ENCODE measurements around the gene PLAAT2.
"Not testable (repeated sequence)": the region's sequence is repeated elsewhere in the genome, so short reads cannot be mapped to it uniquely, and the experiment has no call there.

PLAAT2 gene

GRCh38 chr11:63549411-63549810 is 13.8 kb downstream of the PLAAT2 start:
- no peak for DNase-seq (ENCODE audit: low spot score)

- DNase-seq (ENCODE audit: low spot score) = no peak
Observed at GRCh38 chr11:63548178-63548577, 15.0 kb downstream of the PLAAT2 start.

GRCh38 chr11:63547061-63547460 is 16.1 kb downstream of the PLAAT2 start:
- DNase-seq (ENCODE audit: low spot score) = no peak

- no peak for DNase-seq (ENCODE audit: low spot score)
Observed at GRCh38 chr11:63543711-63544110, 19.5 kb downstream of the PLAAT2 start.

GRCh38 chr11:63542506-63542905 is 20.7 kb downstream of the PLAAT2 start:
- DNase-seq (ENCODE audit: low spot score) = not testable (repeated sequence)

- no peak for DNase-seq (ENCODE audit: low spot score)
Observed at GRCh38 chr11:63537293-63538101, 25.7 kb downstream of the PLAAT2 start.

- DNase-seq (ENCODE audit: low spot score) = no peak
Observed at GRCh38 chr11:63536669-63537292, 26.4 kb downstream of the PLAAT2 start, which contains the start of gene PLAAT4. TSS of gene PLAAT4 (plus strand) at chr11:63536808. CDS start at chr11:63536869, 61 bp downstream.

GRCh38 chr11:63535734-63536133 is 27.4 kb downstream of the PLAAT2 start:
- no peak for DNase-seq (ENCODE audit: low spot score)

GRCh38 chr11:63534895-63535461 is 28.2 kb downstream of the PLAAT2 start:
- no peak for DNase-seq (ENCODE audit: low spot score)

GRCh38 chr11:63534076-63534475 is 29.1 kb downstream of the PLAAT2 start:
- DNase-seq (ENCODE audit: low spot score) = no peak

- no peak for DNase-seq (ENCODE audit: low spot score)
Observed at GRCh38 chr11:63532799-63533475, 30.2 kb downstream of the PLAAT2 start.

GRCh38 chr11:63532117-63532516 is 31.1 kb downstream of the PLAAT2 start:
- no peak for DNase-seq (ENCODE audit: low spot score)

- DNase-seq (ENCODE audit: low spot score) = not testable (repeated sequence)
Observed at GRCh38 chr11:63531074-63531792, 31.9 kb downstream of the PLAAT2 start.

GRCh38 chr11:63530021-63530420 is 33.2 kb downstream of the PLAAT2 start:
- no peak for DNase-seq (ENCODE audit: low spot score)

GRCh38 chr11:63529373-63529772 is 33.8 kb downstream of the PLAAT2 start:
- not testable (repeated sequence) for DNase-seq (ENCODE audit: low spot score)

GRCh38 chr11:63528729-63529278 is 34.4 kb downstream of the PLAAT2 start:
- DNase-seq (ENCODE audit: low spot score) = not testable (repeated sequence)

GRCh38 chr11:63528156-63528555 is 35.0 kb downstream of the PLAAT2 start:
- not testable (repeated sequence) for DNase-seq (ENCODE audit: low spot score)

- DNase-seq (ENCODE audit: low spot score) = no peak
Observed at GRCh38 chr11:63527667-63528066, 35.5 kb downstream of the PLAAT2 start.

- DNase-seq (ENCODE audit: low spot score) = no peak
Observed at GRCh38 chr11:63523151-63523550, 40.0 kb downstream of the PLAAT2 start.

GRCh38 chr11:63521896-63522295 is 41.3 kb downstream of the PLAAT2 start:
- no peak for DNase-seq (ENCODE audit: low spot score)

- no peak for DNase-seq (ENCODE audit: low spot score)
Observed at GRCh38 chr11:63520606-63521170, 42.5 kb downstream of the PLAAT2 start.
